NCI-H2171 treated with DMSO at 0.1 percent for 48 hours (cell line): ENCODE results near the gene ACOT12.
A peak's percentile ranks its signal among the peaks of the same experiment; 100 is the strongest.

Source experiments
- DNase-seq: peaks from one replicate; lab custom pipeline; 2025; lab: John Stamatoyannopoulos, UW

ACOT12 gene

DNA sequence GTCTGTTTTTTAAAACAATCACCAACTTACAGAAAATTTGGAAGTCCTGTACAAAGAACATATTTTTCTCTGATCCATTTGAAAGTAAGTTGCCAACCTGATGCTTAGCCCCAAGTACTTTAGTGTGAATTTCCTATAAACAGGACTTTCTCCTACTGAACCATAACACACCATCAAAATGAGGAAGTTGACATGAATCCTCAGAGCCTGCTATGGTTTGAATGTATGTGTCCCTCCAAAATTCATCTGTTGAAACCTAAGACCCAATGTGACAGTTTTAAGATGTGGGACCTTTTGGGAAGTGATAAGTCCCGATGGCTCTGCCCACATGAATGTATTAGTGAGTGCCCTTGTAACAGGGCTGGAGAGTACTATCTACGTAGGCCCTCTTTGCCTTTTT, 6.4 kb upstream of the ACOT12 start:
- no peak for DNase-seq

DNA sequence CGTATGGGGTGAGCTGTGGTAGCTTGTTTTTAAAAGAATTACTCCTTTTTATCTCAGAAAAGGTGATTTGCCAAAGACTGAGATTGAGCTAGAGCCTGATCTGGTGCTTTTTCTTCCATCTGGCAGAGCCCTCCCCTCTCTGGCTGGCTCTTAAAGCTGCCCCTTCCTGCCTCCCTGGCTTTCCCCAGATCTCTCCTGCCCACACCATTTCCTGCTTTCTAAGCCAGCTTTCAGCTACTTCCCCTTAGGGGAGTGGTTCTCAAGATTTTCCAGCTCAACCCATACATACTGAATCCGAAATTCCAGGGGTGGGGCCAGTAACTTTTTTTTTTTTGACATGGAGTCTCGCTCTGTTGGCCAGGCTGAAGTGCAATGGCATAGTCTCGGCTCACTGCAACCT, 4.8 kb upstream of the ACOT12 start:
- DNase-seq, result no peak

DNA sequence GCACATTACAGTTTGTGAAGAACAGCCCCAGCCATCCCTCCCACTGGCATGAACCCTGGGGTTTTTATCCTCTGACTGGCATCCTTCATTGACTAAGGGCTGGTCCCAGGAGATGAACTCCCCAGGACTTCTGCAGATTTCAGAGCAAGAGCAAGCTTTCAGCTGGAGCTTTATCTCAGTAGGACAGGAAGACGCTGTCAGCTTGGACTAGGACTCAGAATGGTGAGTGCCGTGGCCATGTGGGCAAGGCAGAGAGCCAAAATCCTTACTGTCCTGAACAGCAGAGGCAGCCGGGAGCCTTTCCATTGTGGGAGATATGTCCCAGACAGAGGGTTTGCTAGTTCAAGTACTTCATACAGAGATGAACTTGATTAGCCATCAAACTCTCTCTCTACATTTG, 3.2 kb upstream of the ACOT12 start:
- no peak for DNase-seq

DNA sequence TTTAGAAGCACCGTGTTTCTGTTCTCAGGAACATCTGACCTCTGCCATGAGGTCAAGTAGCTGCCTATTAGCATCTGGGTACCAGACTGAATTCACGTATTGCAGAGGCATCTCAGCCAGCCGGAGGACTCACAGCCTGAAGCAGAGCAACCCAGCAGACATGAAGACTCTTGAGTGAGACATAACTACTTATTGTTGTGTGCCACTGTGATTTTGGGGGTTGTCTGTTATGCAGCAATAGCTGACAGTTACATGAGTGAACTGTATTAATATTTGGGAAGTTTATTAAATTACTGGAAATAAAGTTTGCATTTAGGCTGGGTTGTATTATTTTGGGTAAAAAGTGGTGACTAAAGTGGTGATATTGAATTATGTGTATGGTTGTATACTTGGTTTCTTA, 1.3 kb upstream of the ACOT12 start:
- DNase-seq, result no peak

- DNase-seq, result no peak
Measured at GRCh38 chr5:81393430-81393782, 528 bp downstream of the ACOT12 start.

- DNase-seq, result no peak
Measured at GRCh38 chr5:81389025-81389424, 4.9 kb downstream of the ACOT12 start.

DNA sequence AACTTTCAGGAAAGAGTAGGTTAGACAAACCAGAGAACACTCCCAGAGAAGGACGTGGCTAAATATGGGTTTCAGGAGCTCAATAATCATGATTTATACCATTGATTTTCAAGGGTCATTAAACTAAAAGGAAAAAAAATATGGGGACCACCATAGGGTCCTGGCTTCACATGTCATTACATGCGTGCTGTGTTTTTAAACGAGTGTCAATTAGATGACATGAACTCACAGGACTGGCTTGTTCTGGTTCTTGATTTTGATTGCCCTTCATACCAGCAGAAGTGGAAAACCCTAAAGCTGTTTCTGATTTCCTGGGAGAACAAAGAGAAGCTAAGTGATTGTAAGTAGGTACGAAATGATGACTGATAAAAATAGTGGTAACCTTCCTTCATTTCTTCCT, 5.8 kb downstream of the ACOT12 start:
- DNase-seq, result no peak

GRCh38 chr5:81383867-81384266, 10.1 kb downstream of the ACOT12 start:
- no peak for DNase-seq

DNA sequence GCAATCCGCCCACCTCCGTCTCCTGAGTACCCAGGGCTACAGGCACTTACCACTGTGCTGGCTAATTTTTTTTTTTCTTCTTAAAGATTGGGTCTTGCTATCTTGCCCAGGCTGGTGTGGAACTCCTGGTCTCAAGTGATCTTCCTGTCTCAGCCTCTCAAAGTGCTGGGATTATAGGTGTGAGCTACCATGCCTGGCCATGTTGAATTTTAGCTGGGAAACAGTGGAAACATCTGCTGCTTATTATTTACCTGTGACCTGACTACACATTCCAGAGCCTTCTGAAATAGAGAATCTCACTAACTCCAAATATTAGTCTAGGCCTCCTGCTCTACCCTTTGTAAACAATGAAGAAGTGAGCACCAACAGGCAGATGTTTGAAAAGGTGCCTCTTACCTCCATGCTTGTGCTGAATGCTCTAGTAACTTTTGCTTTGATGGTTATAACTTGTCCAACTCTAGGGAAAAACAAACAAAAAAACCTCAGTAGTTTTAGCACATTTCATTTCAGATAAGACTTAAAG, 22.5 kb downstream of the ACOT12 start:
- DNase-seq, result no peak

GRCh38 chr5:81370912-81371311, 23.0 kb downstream of the ACOT12 start:
- DNase-seq, result no peak

- DNase-seq, result no peak
Measured at GRCh38 chr5:81365541-81365940, 28.4 kb downstream of the ACOT12 start.

DNA sequence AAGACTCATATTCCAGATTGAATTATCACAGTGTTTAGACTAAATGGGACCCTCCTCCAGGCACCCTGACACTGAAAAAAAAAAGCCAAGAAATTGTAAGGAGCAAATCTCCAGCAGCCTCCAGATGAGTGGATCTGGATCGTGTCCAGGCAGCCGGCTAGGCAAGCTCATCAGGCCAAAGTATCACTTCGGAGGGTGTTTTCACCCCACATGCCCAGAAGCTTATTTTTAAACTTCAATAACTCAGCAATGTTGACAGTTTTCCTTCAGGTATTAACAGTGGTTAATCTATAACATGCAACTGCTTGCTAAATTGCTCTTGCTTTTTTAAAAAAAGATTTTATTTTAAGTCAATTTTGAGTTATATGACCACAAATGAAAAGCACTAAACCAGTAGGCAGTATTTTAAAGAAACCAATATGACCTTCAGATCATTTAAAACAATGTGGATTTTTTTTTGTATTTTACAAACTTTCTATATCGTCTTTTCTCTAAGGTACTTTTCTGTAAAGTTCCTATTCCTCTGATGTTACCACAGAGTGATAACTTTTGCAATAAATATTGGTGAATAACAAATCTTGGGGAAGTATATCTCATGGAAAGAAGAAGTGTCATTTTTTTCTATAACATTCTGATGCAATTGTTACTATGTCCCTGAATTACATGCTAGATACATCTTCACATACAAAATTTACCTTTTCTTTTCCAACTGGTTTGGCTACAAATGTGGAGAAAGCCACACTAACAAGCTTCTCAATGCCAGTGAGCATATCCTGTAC, 30.7 kb downstream of the ACOT12 start:
- DNase-seq, result no peak

GRCh38 chr5:81361600-81361999, 32.3 kb downstream of the ACOT12 start:
- DNase-seq, result peak; percentile 3

- DNase-seq, result no peak
Measured at GRCh38 chr5:81360640-81361039, 33.3 kb downstream of the ACOT12 start.

DNA sequence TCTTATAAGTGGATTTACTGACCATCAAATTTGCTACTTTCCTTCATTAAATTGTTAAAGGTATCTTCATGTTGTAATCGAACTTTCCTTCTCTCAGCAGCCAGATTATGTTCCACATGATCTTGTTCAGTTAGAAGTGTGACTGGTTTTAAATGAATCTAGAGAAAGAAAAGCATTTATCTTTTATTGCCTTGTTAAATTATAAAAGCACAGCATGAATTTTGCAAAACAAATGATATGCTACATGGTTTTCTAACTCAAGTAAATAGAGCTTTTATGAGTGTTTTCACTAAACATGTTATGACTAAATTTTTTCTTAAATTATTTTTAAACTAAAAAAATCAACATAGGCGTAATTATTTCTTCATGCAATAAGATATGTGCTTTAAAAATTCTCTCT, 34.1 kb downstream of the ACOT12 start:
- DNase-seq, result no peak

GRCh38 chr5:81359108-81359507, 34.8 kb downstream of the ACOT12 start:
- DNase-seq, result no peak

DNA sequence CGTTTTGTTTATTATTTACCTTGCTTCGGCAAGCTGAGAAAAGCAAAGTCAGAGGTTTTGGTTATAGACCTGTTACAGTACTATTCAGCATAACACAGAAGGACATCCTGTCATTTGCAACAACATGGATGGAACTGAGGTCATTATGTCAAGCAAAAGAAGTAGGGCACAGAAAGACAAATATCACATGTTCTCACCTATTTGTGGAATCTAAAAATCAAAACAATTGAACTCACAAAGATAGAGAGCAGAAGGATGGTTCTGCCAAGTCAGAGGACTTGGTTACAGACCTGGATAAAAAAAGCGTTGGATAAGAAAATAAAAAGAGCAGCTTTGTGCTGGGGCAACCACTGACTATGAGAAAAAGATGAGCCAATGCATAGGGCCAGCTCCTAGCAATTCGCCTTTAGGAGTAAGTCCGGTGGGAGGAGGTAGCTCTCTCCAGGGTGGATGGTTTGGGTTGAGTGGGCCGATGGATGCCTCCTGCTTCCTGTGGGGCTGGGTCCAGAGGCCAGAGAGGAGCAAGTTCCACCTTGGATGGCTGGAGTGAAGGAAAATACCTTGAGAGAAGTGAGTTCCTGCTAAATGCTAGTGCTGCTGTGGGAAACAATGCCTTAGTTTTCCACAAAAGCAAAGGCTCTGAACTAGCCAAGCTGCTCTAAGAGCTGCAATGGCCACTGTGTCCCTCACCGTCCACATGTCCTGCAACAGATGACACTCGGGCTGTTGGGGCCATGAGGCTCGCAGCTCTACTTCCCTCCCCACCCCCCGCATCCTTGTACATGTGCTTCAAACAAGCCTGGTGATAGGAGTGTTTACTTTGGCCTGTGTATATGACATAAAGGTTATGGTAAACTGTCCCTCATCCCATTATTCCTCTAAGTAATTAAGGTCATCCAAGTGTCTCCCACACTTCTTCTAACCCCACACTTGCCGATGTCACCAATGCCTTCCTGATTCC, 38.4 kb downstream of the ACOT12 start:
- no peak for DNase-seq

DNA sequence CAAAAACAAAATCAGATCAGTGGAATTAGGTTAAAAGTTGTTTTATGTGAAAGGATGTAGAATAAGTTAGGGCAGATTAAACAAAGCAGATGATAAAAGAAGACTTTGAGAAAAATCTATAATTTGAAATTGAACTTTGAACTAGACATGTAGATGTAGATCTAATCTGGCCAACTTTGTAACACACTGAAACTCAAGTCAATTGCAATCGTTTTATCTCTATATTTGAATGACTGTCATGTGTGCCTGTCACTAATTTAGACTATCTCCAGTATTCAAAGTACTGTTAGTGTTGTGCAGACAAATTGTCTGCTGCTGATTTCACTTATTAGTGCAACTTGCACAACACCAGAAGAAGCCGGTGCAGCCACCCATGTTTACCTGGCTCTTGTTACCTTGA, 39.8 kb downstream of the ACOT12 start:
- DNase-seq, result no peak

DNA sequence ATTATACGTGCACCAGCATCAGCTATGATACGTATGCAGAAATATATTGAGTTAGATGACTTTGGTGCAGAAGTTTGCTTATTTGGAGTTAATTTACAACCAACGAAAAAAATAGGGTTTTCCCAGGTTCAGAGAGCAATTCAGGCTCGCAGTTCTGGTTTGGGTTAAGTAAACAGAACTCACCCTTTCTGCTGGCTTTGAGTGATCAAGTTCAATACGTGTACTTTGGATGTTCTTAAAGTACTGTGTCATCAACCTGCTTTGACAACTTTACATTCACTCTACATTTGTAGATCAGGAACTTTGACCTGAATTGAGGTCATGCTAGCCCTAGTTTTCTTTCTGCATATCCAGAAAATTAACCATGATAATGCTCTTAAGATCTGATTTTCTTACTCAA, 40.7 kb downstream of the ACOT12 start:
- DNase-seq, result no peak

DNA sequence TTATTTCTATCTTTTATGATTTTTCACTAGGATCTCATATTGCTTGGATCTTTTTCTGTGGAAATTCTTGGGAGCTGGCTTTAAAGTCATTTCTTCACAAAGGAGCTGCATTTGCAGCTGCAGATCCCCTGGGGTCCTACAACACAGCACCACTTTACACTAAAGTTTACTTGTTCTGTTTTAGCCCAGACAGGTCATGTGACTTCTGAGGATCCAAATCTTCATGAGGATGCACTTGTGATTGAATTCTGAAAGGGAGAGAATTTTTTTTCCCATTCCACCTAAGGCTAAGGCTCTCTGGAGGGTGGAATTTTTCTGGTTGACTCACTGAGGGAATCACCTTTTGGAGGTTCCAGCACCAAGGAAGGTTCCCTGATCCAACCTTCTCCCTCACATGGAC, 43.4 kb downstream of the ACOT12 start:
- no peak for DNase-seq

- DNase-seq, result no peak
Measured at GRCh38 chr5:81349161-81349560, 44.8 kb downstream of the ACOT12 start.

- no peak for DNase-seq
Measured at GRCh38 chr5:81345411-81346003, 48.4 kb downstream of the ACOT12 start.

DNA sequence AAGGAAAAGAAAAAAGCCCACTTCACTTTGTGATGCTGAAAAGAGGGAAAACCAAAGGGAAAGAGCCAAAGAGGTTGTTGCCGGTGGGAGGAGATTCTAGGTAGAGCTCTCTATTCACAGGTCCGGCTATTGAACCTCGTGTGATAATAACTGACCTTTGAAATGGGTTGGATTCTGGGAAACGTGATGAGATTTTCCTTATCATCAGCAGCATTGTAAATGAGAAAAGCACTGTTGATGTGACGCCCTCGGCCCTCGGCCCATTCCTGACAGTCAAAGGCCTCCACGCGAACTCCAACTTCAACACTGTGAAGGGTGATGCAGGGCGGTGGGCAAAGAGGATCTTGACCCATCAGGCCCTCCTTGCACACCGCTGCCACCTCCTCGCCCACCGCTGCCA, 49.2 kb downstream of the ACOT12 start:
- DNase-seq, result no peak
